Measurements from ENCODE around the gene REPIN1.

Gene REPIN1

DNA sequence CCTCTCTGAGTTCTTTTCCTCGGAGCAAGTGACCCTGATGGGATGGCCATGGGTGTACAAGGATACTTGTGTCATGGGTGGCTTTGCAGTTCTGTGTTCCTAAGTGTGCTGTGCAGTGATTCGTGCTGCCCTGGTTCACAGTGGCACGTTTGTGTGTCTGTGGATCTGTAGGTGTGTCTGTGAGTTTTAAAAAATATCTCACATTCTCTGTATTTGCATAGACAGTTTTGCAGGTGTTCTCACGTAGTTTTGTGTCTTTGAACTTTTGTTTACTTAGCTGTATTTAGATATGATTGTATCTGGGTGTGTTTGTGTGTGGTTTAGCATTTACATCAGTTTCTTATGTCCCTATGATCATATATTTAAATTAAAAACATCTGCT, 14.2 kb downstream of the REPIN1 start:
- peak overlapping the region; percentile 15 for H3K4me2 ChIP-seq (ENCODE audit: low read depth, low read length, poor library complexity, severe bottlenecking)

GRCh38 chr7:150383710-150384397, 15.2 kb downstream of the REPIN1 start:
- H3K27me3 ChIP-seq (ENCODE audit: insufficient read depth, low read length, poor library complexity, severe bottlenecking) = peaks cover 5% of the 10 kb centered on the region
- peaks cover 39% of the 10 kb centered on the region for H3K4me1 ChIP-seq (ENCODE audit: insufficient read depth, low read length, poor library complexity, severe bottlenecking)
- H3K9me3 ChIP-seq (ENCODE audit: insufficient read depth, low read depth, low read length) = no peaks in the 10 kb centered on the region
- H3K4me2 ChIP-seq (ENCODE audit: low read depth, low read length, poor library complexity, severe bottlenecking) = peak overlapping the region; percentile 15
- no peak for TF ChIP-seq CTCF (conservative IDR thresholded peaks at IDR 0.05; ENCODE audit: low read length)
- no peak for TF ChIP-seq EZH2phosphoT487 (IDR thresholded peaks at IDR 0.05; ENCODE audit: borderline replicate concordance)
- no peaks in the 10 kb centered on the region for H3F3A ChIP-seq (ENCODE audit: low read depth)
- no peak overlapping the region for H2AFZ ChIP-seq (ENCODE audit: low read length)
- H4K20me1 ChIP-seq (ENCODE audit: insufficient read depth, low read length, poor library complexity, severe bottlenecking) = peaks cover 10% of the 10 kb centered on the region
- H3K9me2 ChIP-seq (replicated peaks; ENCODE audit: low read depth, low read length) = no peaks in the 10 kb centered on the region
- no peak overlapping the region for H3K9ac ChIP-seq (ENCODE audit: low read depth, low read length, poor library complexity, severe bottlenecking)
- H3K79me2 ChIP-seq (ENCODE audit: insufficient read depth, low read length) = peaks cover 56% of the 10 kb centered on the region
- no peaks in the 10 kb centered on the region for H3K36me3 ChIP-seq (ENCODE audit: insufficient read depth, low read length)
- no peak overlapping the region for H3K4me3 ChIP-seq (ENCODE audit: low read length, poor library complexity, severe bottlenecking)

More for the DNA sequence above, 14.2 kb downstream of the REPIN1 start:
- Histone ChIP-seq H3K9me2 (replicated peaks; ENCODE audit: low read depth, low read length) (no peaks in the 10 kb centered on the region), H3F3A (ENCODE audit: low read depth) (peaks cover under 1% of the 10 kb centered on the region; the same call in 1 of the 2 replicates), H2AFZ (ENCODE audit: low read length) (no peak overlapping the region), H3K9me3 (ENCODE audit: insufficient read depth, low read depth, low read length) (no peaks in the 10 kb centered on the region), H3K4me3 (ENCODE audit: low read length, poor library complexity, severe bottlenecking) (no peak overlapping the region), H3K9ac (ENCODE audit: low read depth, low read length, poor library complexity, severe bottlenecking) (peak overlapping the region; percentile 26), H3K27me3 (ENCODE audit: insufficient read depth, low read length, poor library complexity, severe bottlenecking) (peaks cover 5% of the 10 kb centered on the region), H4K20me1 (ENCODE audit: insufficient read depth, low read length, poor library complexity, severe bottlenecking) (peaks cover 10% of the 10 kb centered on the region), H3K36me3 (ENCODE audit: insufficient read depth, low read length) (no peaks in the 10 kb centered on the region), H3K4me1 (ENCODE audit: insufficient read depth, low read length, poor library complexity, severe bottlenecking) (peaks cover 48% of the 10 kb centered on the region), H3K79me2 (ENCODE audit: insufficient read depth, low read length) (peaks cover 56% of the 10 kb centered on the region)
- no peak for TF ChIP-seq CTCF (conservative IDR thresholded peaks at IDR 0.05; ENCODE audit: low read length)
- TF ChIP-seq EZH2phosphoT487 (IDR thresholded peaks at IDR 0.05; ENCODE audit: borderline replicate concordance) = no peak

GRCh38 chr7:150384406-150385301, 16.0 kb downstream of the REPIN1 start:
- Histone ChIP-seq H3K4me1 (ENCODE audit: insufficient read depth, low read length, poor library complexity, severe bottlenecking) (peaks cover 38% of the 10 kb centered on the region), H3K9ac (ENCODE audit: low read depth, low read length, poor library complexity, severe bottlenecking) (no peak overlapping the region)

More at GRCh38 chr7:150384406-150385301, 16.0 kb downstream of the REPIN1 start:
- no peaks in the 10 kb centered on the region for H3K9me3 ChIP-seq (ENCODE audit: insufficient read depth, low read depth, low read length)
- no peaks in the 10 kb centered on the region; the same call in 1 of the 2 replicates for H3K36me3 ChIP-seq (ENCODE audit: insufficient read depth, low read length)
- H3K79me2 ChIP-seq (ENCODE audit: insufficient read depth, low read length) = peaks cover 53% of the 10 kb centered on the region
- H4K20me1 ChIP-seq (ENCODE audit: insufficient read depth, low read length, poor library complexity, severe bottlenecking) = peaks cover 10% of the 10 kb centered on the region
- H3F3A ChIP-seq (ENCODE audit: low read depth) = no peaks in the 10 kb centered on the region
- H3K4me3 ChIP-seq (ENCODE audit: low read length, poor library complexity, severe bottlenecking) = no peak overlapping the region
- H3K27me3 ChIP-seq (ENCODE audit: insufficient read depth, low read length, poor library complexity, severe bottlenecking) = no peaks in the 10 kb centered on the region
- no peak for TF ChIP-seq CTCF (conservative IDR thresholded peaks at IDR 0.05; ENCODE audit: low read length)
- TF ChIP-seq EZH2phosphoT487 (IDR thresholded peaks at IDR 0.05; ENCODE audit: borderline replicate concordance) = no peak
- peak overlapping the region; percentile 15 for H3K4me2 ChIP-seq (ENCODE audit: low read depth, low read length, poor library complexity, severe bottlenecking)
- H3K9me2 ChIP-seq (replicated peaks; ENCODE audit: low read depth, low read length) = no peaks in the 10 kb centered on the region
- H2AFZ ChIP-seq (ENCODE audit: low read length) = no peak overlapping the region

All from Loucy (cell line).